Kidney tubule cell (primary cell): ENCODE data around the gene ECE1.
"Not testable (repeated sequence)": the region's sequence is repeated elsewhere in the genome, so short reads cannot be mapped to it uniquely, and the experiment has no call there.

Experiments used
- DNase-seq: peaks from one replicate; pipeline ENCODE4 v3.0.0-alpha.2; 2018; ENCODE audit warnings: low spot score

Gene ECE1

DNA sequence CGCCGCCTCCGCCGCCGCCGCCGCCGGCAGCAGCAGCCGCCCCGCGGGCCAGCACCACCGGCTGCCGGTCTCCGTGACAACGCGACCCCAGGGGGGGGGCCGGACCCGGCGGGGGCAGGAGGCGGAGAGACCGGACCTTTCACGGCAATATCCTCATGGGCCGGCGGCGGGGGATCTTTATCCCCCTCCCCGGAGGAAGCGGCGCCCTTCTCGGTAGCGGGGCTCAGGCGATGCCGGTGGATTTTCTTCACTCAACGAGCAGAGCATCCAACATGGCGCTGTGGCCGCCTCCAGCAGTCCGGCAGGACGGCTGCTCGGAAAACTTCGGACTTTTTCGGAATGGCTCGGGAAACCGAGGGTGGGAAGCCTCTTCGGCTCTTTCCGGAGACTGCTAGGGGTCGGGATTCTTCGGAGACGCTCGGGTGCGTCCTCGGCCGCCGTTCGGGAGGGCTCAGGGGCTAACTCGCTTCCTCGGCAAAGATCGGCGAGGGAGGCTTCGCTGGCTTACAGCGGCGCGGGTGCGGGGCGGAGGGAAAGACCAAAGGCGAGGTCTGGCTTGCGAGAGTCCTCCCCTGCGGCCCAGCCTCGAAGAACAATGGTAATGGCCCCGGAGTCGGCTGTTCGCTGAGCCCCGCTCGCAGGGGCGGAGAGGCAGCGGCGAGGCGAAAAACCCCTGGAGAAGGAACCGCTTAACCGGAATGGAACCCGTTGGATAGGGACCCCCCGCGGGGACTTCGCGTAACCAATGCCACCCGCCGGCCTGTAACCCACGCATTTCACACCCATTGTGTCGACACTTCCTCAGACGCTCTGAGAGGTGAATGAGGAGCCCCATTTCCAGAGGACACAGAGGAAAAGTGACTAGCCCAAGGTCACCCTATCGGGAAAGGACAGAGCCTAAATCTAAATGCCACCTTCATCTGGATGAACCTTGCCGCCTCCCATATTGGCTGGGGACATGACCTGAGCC lies 113.4 kb downstream of the ECE1 start, which contains the start of gene EIF4G3:
EIF4G3 (minus strand) TSS at position 312 of the 970 bp plus-strand sequence. CDS start 174,155 bp downstream, outside the sequence.
- peak; percentile 97 for DNase-seq

DNA sequence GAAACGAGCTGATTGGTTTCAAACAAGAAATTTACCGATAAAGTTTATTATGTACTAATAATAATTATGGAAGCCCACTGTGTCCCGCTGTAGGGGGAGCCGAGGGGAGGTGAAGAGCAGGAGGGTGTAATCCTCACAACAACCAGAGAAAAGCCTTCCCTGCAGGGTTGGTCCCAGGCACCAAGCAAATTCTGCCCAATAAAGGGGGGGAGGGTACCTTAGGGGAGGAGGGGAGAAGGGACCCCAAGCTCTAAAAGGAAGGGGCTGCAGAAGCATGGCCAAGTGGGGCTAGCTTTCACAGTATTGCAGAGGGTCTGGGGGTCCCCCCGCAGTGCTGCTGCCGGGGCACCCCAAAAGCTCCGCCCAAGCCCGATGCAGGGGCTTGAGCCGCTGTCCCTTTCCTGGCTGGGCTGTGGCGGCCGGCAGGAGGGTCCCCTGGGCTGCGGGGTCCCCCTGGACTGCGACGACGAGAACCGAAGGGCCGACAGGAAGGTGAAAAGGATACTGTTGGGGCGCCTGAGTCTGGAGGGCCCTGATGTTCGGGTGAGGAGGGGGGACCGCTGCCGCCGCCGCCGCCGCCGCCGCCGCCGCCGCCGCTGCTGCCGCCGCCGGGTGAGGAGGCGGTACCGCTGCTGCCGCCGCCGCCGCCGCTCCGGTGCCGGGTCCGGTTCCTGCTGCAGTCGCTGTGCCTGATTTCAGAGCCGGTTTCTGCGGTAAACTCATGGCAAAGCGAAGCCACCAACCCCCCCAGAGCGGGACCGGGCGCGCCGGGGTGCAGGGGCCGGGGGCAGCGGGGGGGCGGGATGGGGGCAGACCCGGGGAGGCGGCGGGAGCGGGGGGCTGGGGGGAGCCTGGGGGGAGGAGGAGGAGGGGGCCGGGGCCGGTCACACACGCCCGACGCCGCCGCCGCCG lies 114.3 kb downstream of the ECE1 start:
- peak; percentile 24 for DNase-seq

DNA sequence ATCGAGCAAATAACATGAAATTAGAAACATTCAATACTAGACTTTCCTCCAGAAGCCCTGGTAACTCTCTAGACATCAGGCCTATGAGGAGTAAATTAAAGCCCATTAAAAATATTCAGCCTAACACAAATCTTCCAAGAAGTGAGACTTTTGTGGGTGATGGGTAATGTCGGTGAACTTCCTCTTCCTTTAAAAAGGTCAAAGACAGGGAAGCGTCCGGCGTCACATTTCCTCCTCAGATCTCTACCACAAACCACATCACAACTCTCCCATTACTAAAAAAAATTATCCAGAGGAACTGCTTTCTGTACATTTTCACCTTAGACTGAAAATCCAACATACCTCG lies 115.0 kb downstream of the ECE1 start:
- peak; percentile 56 for DNase-seq

DNA sequence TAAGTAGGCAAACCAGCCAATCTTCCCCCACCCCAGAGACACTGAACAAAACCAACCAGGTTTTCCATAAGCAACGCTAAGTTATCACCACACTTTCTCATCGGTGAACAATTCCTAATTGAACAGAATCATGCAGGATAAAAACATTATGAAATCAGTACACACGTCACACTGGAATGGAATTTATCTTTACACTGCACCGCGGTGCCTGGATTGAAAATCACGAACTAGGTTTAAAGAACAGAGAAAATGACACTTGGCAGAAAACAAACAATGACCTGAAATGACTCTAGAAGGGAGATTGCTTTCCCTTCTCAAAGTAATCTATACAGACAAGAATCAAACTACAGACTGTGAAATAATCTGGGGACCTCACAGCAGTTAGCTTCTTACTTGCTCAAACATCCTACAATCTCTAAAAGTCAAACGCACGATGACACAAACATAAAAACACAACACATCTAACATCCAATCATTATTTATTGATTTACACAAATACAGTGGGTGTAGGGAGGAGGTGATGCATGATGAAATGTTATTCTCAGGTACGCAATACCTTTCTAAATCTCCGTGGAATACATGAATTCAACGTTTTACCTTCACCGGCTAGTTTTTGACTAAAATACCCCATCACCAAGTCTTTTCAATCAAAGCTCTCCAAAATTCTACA lies 115.5 kb downstream of the ECE1 start:
- DNase-seq = peak; percentile 25

DNA sequence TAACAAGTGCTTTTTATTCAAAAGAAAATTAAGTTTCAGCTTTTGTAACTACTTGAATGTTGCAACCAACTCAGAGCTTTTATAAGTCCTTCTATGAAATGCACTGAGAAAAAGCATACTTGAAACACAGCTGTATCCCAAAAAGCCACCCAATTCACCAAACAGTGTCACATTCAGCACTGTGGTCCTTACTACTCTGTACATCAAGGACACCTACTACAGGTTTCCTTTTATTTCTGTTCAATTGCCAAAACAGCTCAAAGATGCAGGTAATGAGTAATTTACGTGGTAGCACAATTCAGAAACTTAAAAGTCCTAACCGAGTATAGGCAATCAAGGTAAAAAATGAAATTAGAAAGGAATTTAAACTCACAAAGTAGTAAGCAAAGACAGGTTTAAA lies 116.0 kb downstream of the ECE1 start:
- DNase-seq = no peak

DNA sequence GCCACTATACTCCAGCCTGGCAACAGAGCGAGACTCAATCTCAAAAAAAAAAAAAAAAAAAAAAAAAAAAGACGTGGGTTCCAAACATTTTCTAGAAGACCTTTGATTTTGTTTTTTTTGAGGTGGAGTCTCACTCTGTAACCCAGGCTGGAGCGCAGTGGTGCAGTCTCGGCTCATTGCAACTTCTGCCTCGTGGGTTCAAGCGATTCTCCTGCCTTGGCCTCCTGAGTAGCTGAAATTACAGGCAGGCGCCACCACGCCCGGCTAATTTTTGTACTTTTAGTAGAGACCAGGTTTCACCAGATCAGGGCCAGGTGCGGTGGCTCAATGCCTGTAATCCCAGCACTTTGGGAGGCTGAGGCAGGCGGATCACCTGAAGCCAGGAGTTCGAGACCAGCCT lies 117.2 kb downstream of the ECE1 start:
- DNase-seq = not testable (repeated sequence)

DNA sequence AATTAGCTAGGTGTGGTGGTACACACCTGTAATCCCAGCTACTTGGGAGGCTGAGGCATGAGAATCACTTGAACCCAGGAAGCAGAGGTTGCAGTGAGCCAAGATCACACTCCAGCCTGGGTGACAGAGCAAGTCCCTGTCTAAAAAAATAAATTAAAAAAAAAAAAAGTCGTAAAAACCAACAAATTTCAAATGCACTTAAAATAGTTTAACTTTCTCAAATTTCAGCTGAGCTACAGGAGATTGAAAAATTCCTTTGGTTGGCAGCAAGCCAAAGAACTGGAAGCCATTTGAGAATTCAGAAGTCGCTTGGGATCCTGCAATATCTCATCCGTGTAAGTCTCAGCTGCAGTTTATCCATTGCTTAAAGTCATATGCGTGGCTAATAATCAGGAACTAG lies 119.4 kb downstream of the ECE1 start:
- not testable (repeated sequence) for DNase-seq

DNA sequence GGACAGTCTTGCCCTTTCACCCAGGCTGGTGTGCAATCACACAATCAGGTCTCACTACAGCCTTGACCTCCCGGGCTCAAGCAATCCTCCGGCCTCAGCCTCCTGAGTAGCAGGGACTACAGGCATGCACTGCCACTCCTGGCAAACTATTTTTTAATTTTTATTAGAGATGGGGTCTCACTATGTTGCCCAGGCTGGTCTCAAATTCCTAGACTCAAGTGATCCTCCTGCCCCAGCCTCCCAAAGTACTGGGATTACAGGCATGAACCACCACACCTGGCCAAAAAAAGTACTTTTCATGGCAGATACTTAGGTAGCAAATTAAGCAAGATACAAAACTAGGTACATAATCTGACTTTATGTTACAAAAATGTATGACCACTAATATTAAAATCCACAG lies 121.8 kb downstream of the ECE1 start:
- DNase-seq = no peak
